ENCODE measurements around the gene GALK2. TPM values are rescaled to one million over a fixed set of nuclear protein-coding genes. Genes with fewer than 3 reads are reported as not detected.

The GALK2 gene
- total and polyA plus RNA-seq, 2 of the 4 experiments (the other 2 are of a cell fraction) = 27.0 to 63.6 TPM

DNA sequence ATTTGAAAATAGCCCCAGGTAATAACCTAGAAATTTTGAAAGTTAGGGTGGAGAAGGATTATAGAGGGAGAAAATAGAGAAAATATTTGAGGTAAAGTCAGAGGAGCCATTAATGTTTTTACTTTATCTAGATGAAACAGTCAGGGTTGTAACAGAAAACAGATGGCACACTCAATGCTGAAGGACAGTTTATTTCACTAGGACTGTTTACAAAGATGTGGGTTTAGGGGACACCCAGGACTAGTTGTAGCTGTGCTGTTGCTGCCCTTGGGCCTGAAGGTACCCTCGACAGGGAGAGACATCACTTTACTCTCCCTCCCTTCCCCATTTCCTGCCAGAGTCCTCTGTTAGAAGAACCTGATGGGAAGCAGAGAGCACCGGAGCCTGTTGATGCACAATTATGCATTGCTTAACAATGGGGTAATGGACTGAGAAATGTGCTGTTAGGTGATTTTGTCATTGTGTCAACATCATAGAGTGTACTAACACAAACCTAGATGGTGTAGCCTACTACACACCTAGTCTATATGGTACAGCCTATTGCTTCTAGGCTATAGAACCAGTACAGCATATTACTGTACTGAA lies 103.8 kb downstream of the GALK2 start:
- Histone ChIP-seq H2BK15ac (ENCODE audit: low read depth, low read length) (no peak overlapping the region), H3K18ac (ENCODE audit: low read depth, low read length) (peak overlapping the region; percentile 90), H3K23ac (ENCODE audit: low read depth, low read length) (peak overlapping the region; percentile 7; the same call in 1 of the 2 replicates), H3K4me1 (ENCODE audit: control insufficient read depth, insufficient read depth, low read length) (peaks cover 18% of the 10 kb centered on the region), H3K9me3 (ENCODE audit: control insufficient read depth, insufficient read depth, low read length) (no peaks in the 10 kb centered on the region), H3K9ac (ENCODE audit: low read depth, low read length) (no peak overlapping the region), H3K4ac (ENCODE audit: low read depth, low read length) (peak overlapping the region; percentile 29), H3K27me3 (ENCODE audit: control insufficient read depth, insufficient read depth, low read length) (no peaks in the 10 kb centered on the region), H3K36me3 (ENCODE audit: control insufficient read depth, insufficient read depth, low read length) (0 out of 2 replicates have a peak, but pooled peaks cover 1% of the 10 kb centered on the region), H2AFZ (replicated peaks; ENCODE audit: low read length, poor library complexity) (no peak overlapping the region), H2BK20ac (ENCODE audit: low read depth, low read length) (peak overlapping the region; percentile 79; the same call in 1 of the 2 replicates), H3K56ac (ENCODE audit: extremely low read depth, insufficient read depth, low read length) (no peak overlapping the region), H2AK5ac (ENCODE audit: low read depth, low read length) (no peak overlapping the region; the same call in 1 of the 2 replicates), H3K4me2 (ENCODE audit: low read depth, low read length) (peak overlapping the region; percentile 44; the same call in 1 of the 2 replicates), H4K20me1 (ENCODE audit: insufficient read depth, low read length) (no peaks in the 10 kb centered on the region), H4K91ac (ENCODE audit: insufficient read depth, low read depth, low read length) (peak overlapping the region; percentile 26; the same call in 1 of the 2 replicates), H4K5ac (ENCODE audit: low read depth, low read length) (peak overlapping the region; percentile 74), H3K79me1 (ENCODE audit: low read depth in 1 of 2, low read length in 2 of 2) (peaks cover 5 to 10% of the 10 kb centered on the region in 2 experiments; a peak in 3 of 4 replicates), H3K9me1 (ENCODE audit: insufficient read depth, low read length) (no peaks in the 10 kb centered on the region; the same call in 1 of the 2 replicates), H2BK120ac (ENCODE audit: low read depth, low read length) (0 out of 2 replicates have a peak overlapping the region, but pooled peaks have one; percentile 23), H2AK9ac (replicated peaks; ENCODE audit: low read depth, low read length, poor library complexity) (no peak overlapping the region), H3K27ac (ENCODE audit: insufficient read depth, low read length) (peak overlapping the region; percentile 73), H2BK5ac (ENCODE audit: low read depth, low read length, poor library complexity, severe bottlenecking) (peak overlapping the region; percentile 14), H3K4me3 (ENCODE audit: insufficient read depth, low read depth, low read length) (no peak overlapping the region), H4K8ac (ENCODE audit: low read depth in 2 of 2, low read length in 2 of 2) (peak overlapping the region in 1 of 2 experiments; percentile 36; a peak in 1 of 4 replicates), H3K14ac (replicated peaks; ENCODE audit: low read depth, low read length) (peak overlapping the region; percentile 41)
- DNase-seq (no peak), ATAC-seq (ENCODE audit: low read depth) (0 out of 2 replicates have a peak, but pooled peaks have one; percentile 13)
- BruUV-seq (replicated peaks) = no TSS peak
- ChIA-PET POLR2A (ENCODE audit: unreplicated experiment) (interaction anchor here (0.5 to 0.6 kb wide), 2 partner anchors 131 to 137 kb away, joined by 3 to 9 read pairs; no protein-coding TSS in a partner anchor), CTCF (no interaction called here)
- TF ChIP-seq CEBPB (IDR thresholded peaks at IDR 0.05; ENCODE audit: low read depth, low read length) = no peak
- no peak for TF ChIP-seq MAZ (IDR thresholded peaks at IDR 0.05; ENCODE audit: borderline replicate concordance, low read depth, low read length)
- no peak for TF ChIP-seq POLR2A (IDR thresholded peaks at IDR 0.05; ENCODE audit: low read depth, low read length)
- TF ChIP-seq RFX5 (IDR thresholded peaks at IDR 0.05; ENCODE audit: low read depth, low read length) = no peak
- TF ChIP-seq NFE2L2 (IDR thresholded peaks at IDR 0.05; ENCODE audit: low read depth, low read length) = no peak
- no peak for TF ChIP-seq FOS (IDR thresholded peaks at IDR 0.05; ENCODE audit: low read depth, low read length)
- no peak for TF ChIP-seq CHD1 (IDR thresholded peaks at IDR 0.05; ENCODE audit: low read depth, low read length)
- no peak for TF ChIP-seq RAD21 (IDR thresholded peaks at IDR 0.05; ENCODE audit: low read length)
- no peak for TF ChIP-seq BHLHE40 (IDR thresholded peaks at IDR 0.05; ENCODE audit: low read depth, low read length)
- TF ChIP-seq MAFK (IDR thresholded peaks at IDR 0.05; ENCODE audit: low read depth, low read length) = no peak
- TF ChIP-seq, protein P1, sequence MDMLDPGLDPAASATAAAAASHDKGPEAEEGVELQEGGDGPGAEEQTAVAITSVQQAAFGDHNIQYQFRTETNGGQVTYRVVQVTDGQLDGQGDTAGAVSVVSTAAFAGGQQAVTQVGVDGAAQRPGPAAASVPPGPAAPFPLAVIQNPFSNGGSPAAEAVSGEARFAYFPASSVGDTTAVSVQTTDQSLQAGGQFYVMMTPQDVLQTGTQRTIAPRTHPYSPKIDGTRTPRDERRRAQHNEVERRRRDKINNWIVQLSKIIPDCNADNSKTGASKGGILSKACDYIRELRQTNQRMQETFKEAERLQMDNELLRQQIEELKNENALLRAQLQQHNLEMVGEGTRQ (IDR thresholded peaks at IDR 0.05; ENCODE audit: low read depth, low read length) = no peak
- no peak for TF ChIP-seq MXI1 (IDR thresholded peaks at IDR 0.05; ENCODE audit: borderline replicate concordance, low read depth, low read length)
- TF ChIP-seq SMC3 (IDR thresholded peaks at IDR 0.05; ENCODE audit: low read depth, low read length) = no peak
- WGBS, 2 experiments (ENCODE audit: extremely low coverage in 2 of 2, insufficient read length in 1 of 2) = no CpG with 5 or more reads among the region's 2 CpGs
- intact Hi-C loops (cut with micrococcal nuclease) (no loop called here), in situ Hi-C loops (cut with MboI; ENCODE audit: low sequenced_read_pairs) (no loop called here), dilution Hi-C loops (cut with HindIII; ENCODE audit: low sequenced_read_pairs, unreplicated experiment) (no loop called here)
